HG02970 (cell line): ENCODE data around the gene SLC43A1.

Experiments
- ATAC-seq: cut with Tn5 transposase; IDR thresholded peaks from one replicate; pipeline ENCODE4 v1.9.1; 2021; ENCODE audit warnings: mild to moderate bottlenecking, moderate library complexity, moderate number of reproducible peaks; ENCODE audit not compliant: unreplicated experiment, low FRiP score

Gene SLC43A1

DNA sequence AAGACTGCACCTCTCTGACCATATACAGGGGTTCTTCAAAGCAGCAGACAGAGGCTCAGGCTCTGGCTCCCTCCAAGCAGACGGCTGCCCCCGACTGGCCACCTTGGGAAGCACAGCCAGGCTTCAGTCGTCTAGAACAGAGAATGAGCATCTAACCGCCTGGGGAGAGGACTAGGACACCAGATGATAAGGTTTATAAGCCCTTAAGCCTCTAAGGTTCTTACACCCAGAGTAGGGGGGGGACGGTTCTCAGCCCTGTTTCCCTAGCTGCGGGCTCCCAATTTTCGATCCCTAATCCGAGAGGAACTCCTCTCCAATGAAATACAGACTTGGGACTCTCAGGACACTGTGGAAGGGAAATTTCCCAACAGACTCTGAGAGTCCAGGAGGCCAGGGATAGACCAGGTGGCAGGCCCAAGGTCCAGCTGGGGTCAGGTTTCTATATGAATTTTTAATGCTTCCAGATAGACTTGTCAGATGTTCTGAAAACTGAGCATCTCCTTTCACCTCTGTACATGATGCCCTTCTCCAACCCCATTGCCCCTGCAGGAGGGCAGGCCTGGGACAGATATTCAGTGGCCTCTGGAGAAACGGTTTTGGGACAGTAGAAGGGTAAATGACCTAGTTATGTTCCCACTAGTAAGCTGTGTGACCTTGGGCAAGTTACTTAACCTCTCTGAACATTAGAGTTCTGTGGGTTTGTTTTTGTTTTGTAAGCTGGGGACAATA, 34.9 kb downstream of the SLC43A1 start:
- ATAC-seq: no peak

DNA sequence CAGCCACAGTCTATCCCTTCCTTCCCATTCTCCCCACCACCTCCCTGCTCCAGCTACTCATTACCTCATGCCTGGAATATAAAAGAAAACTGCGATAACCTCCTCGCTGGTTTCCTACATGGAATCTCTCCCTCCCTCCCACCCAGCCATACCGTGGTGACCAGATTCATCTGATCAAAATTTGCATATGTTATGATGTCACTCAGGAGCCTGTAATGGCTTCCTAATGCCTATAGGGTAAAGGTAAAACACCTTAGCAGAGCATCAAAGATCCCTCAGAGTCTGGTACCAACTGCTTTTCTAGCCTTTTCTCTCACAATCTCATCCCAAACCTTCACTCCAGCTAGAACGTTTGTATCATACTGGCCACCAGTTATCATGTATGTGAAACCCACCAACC, 35.6 kb downstream of the SLC43A1 start:
- ATAC-seq: no peak

DNA sequence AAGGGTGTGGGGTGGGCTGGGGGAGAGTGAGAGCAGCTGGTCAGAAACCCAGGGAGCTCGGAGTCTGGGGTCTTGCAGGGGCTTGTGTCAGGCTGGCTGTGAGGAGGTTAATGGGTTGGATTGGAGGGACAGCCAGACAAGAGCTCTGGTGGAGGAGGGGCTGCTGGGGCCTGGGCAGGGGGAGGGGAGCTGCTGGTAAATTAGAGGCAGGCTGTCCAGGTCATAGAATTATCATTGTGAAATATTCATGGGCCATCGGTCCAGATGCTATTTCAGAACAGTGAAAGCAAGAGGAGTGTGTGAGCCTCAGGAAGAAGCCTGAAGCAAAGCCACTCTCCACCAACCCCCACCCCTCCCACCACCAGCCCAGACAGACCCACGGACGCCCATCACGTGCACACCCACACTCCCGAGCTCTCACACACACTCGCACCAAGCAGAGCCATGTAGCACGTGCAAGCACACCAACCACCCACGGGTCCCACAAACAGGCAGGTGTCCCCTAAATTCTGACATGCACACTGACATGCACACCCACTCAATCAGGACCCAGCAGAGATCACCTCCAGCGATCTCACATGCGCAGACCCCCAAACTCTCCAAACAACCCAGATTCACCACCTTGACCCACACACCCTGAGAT, 36.4 kb downstream of the SLC43A1 start:
- ATAC-seq: no peak

DNA sequence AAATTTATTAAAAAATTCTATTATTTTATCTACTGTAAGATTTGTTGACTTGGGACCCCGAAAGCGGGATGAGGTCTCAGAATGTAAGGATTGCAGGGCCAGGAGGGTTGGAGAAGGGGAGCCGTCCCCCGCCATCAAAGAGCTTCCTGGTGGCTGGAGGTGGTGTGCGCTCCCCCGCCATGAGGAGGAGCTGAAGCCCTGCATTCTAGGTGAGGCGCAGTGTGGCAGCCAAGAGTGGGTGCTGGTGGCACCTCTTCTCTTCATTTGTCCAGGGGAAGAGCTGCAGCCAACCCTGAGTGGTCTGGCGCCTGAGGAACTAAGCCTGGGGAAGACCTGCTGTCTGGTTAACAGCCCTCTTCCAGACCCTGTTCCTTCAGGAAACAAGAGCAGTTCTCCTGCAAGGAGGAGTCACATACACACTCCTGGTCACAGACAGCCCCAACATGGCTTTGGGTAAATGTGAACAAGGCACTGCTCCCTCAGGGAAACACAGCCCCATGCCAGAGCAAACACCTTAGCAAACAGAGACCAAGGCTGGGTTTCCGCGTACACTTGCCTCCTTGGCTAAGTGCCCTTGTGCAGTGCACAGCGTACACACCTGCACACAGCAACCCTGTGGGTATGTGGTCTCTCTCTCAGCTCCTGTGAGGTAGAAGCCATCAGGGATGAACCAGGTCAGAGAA, 37.9 kb downstream of the SLC43A1 start:
- no peak for ATAC-seq

DNA sequence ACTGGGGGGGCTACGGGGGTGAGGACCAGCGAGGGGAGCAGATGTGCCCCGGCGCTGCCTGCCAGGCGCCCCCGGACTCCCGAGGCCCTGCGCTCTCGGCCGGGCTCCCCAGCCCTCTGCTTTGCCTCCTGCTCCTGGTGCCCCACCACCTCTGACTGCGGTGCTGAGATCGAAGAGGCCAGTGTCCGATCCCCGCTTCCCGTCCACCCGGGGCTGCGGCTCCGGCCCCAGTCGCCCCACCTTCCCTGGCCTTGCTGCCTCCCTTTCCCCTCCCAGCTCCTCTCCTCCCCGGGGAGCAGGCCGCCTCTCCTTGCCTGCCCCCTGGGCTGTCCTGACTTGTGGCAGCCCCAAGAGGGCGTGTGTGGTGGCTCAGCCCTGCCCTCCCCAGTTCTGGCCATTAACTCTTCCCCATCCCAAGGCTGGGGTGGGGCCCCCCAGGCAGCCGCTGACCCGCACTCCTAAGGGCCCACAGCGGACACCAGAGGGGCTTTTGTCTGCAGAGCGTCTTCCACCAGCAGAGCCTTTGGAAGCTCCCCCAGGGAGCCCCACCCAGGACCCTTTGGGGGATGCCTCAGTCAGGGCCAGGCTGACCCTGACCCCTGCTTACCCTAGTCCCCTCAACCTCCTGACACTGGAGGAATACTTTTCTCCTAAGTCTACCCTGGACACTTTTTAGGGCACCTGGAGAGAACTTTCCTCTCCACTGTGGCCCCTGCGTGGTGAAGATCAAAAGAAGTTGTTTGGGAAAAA, 38.6 kb downstream of the SLC43A1 start:
- no peak for ATAC-seq

DNA sequence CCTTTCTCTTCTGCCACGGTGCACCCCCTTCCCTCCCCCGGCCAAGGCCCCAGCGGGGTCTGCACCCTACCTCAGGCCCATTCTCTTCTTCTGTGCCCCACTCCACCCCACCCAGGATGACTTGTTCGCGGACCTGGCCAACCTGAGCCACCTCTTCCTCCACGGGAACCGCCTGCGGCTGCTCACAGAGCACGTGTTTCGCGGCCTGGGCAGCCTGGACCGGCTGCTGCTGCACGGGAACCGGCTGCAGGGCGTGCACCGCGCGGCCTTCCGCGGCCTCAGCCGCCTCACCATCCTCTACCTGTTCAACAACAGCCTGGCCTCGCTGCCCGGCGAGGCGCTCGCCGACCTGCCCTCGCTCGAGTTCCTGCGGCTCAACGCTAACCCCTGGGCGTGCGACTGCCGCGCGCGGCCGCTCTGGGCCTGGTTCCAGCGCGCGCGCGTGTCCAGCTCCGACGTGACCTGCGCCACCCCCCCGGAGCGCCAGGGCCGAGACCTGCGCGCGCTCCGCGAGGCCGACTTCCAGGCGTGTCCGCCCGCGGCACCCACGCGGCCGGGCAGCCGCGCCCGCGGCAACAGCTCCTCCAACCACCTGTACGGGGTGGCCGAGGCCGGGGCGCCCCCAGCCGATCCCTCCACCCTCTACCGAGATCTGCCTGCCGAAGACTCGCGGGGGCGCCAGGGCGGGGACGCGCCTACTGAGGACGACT, 39.3 kb downstream of the SLC43A1 start:
- ATAC-seq: no peak

DNA sequence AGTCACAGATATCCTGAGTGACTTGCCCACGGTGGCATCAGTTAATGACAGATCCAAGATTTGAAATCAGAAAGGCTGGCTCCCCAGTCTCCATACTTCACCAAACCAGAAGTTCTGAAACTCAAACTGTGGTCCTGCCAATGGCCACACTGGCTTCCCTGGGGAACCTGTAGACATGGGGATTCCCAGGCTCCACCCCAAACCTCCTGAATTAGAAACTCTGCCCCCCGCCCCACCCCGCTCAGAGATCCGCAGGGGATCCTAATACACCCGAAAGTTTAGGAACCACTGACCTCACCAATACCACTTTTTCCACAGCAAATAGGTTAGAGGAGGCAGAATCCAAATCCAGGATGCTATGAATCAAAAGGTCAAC, 39.8 kb downstream of the SLC43A1 start:
- ATAC-seq: no peak

DNA sequence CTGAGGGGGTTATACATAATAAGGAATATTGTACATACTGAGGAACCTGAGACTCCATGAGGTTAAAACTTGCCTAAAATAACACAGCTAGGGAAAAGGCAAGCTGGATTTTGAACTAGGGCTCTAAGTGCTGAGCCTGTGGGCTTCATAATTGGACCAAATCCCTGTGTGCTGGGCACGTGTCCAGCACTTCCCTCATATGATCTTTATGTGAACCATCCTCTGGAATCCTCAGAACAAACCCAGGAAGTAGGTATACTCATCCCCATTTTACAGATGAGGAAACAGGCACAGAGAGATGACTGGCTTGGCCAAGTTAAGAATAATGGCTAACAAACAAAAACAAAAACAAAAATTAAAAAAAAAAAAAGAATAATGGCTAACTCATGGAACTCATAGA, 40.3 kb downstream of the SLC43A1 start:
- ATAC-seq: no peak

DNA sequence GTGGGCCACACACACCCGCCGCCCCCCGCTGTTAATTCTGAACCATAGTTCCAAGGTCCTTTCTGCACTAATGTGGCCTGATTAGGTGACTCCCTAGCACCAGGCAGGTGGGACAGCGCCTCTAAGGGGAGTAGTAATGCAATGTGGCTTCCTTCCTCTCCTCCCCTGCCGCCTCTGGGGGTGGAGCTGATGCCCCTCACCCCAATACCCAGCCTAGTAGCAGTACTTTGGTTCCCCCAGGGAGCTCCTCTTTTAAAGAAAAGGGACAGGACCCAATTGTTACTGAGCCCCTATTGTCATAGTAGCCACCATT, 40.7 kb downstream of the SLC43A1 start:
- no peak for ATAC-seq

DNA sequence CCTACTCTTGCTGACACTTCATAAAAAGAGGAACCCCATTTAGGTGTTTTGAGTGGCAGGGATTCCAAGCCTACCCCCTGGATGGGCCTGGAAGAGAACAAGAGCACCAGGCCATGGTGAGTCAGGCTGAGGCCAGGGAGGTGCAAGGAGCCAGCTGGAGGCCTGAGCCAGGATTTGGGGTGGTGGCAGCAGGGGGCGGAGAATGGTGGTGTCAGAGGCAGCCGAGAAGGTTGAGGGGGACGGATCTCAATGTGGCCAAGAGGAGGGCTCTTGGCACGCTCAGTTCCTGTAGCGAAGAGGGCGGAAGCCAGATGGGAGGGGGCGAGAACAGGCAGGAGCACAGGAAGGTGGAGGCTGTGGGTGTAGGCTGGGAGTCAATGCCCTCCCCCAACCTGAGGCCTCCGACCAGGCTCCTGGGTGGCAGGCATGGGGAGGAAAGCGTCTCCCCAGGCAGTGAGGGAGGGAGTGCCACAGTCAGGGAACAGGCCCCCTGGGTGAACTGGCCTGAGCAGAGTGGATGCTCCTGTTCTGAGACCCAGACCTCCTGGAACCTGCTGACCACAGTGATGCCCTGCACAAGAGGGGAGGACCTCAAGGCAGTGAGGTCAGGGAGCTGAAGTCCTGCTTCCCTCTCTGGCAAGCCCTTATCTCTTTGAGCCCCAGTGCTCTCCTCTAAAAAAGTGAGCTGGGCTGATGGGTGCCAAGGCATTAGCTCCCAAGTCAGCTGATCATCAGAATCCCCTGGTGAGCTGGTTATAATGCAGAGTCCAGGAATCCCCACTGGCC, 41.3 kb downstream of the SLC43A1 start:
- ATAC-seq: no peak

DNA sequence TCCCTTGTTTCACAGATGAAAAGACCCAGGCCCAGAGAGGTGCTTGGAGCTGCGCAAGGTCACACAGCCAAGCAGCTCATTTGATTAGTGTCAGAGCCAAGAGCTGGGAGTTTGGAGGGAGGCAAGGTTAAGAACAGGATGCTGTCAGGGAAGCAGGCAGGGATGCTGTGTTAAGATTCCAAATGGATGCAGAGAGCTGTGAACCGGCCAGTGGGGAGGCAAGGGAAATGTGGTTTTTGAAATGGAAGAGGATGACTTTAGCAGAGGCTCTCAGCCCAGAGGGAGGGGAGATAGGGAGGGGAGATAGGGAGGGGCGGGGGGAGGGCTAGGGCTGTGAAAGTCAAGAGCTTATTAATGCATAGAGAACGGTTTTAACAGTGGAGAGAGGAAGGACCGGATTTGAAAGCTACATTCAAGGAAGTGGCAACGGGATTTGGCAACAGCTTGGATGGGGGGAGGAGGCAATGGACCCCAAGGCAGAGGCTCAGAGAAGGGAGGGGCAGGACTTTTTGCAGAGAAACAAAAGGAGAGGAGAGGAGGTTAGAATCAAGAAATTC, 42.1 kb downstream of the SLC43A1 start:
- ATAC-seq: no peak

DNA sequence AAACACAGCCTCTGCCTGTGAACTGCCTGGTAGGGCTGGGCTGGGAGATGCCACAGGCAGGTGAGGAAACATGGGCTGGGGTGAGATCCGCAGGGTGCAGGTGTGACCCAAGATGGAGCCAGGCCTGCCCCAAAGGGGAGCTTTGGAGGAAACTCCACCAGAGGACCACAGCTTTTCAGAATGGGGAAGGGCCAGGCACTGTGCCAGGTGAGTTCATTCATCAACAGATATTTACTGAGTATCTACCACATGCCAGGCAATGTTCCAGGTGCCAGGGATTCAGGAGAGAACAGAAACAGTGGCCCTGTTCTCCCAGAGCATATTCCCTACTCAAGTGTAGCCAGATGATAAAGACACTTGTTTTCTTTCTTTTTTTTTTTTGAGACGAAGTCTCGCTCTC, 44.0 kb downstream of the SLC43A1 start:
- no peak for ATAC-seq

DNA sequence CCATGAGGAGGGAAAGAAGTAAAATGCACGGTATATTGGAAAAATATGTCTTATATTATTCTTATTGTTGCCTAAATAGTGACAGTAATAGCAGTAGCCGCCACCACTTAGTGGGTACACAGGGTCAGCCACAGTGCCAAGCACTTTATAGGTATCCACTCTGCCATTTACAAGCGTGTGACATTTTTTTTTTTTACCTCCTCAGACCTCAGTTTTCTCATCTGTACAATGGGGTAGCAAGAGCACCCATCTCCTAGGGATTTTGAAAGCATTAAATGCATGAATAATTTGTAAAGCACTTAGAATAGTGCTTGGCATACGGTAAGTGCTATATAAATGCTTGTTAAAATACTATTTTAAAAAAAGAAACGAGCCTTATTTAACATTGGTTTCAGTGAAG, 46.2 kb downstream of the SLC43A1 start:
- ATAC-seq: no peak

DNA sequence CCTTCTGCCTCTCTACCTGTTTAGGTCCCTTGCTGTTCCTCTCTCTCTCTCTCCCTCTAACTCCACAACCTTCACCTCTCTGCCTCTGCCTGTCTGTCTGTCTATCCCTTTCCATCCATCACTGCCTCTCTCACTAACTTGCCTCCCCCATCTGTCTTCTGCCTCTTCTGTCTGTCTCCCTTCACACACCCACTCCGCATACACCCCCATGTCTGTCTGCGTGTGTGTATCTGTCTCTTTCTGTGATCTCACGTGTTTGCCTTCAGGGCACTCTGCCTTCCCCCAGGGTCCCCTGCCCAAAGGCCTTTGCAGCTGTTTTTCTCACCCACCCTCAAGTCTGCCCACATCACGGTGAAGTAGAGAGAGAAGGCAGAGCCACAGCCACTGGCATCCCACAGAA, 47.2 kb downstream of the SLC43A1 start:
- no peak for ATAC-seq

DNA sequence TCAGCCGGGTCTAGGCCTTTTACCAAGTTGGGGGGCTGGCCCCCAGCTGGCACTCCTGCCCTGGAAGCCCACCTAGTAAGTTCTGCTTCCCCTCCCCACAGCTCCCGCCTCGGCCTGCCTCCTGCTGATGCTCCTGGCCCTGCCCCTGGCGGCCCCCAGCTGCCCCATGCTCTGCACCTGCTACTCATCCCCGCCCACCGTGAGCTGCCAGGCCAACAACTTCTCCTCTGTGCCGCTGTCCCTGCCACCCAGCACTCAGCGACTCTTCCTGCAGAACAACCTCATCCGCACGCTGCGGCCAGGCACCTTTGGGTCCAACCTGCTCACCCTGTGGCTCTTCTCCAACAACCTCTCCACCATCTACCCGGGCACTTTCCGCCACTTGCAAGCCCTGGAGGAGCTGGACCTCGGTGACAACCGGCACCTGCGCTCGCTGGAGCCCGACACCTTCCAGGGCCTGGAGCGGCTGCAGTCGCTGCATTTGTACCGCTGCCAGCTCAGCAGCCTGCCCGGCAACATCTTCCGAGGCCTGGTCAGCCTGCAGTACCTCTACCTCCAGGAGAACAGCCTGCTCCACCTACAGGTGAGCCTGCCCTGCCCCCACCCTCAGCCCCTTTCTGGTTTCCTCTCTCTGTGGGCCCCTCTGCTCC, 47.9 kb downstream of the SLC43A1 start:
- ATAC-seq: no peak

DNA sequence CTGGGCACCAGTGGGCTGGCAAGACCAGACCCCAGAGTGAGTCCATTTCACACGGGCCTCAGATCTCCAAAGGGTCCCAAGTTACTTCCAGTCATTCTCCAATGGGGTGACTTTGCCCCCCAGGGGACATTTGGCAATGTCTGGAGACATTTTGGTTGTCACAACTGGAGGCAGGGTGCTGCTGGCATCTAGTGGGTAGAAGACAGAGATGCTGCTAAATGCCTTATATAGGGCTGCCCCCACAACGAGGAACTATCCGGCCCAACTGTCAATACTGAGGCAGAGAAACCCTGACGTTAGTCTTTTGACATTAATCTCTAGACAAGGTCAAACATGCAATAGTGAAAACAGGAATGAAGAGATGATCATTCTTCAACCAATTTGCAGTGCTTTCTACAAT, 48.8 kb downstream of the SLC43A1 start:
- no peak for ATAC-seq

DNA sequence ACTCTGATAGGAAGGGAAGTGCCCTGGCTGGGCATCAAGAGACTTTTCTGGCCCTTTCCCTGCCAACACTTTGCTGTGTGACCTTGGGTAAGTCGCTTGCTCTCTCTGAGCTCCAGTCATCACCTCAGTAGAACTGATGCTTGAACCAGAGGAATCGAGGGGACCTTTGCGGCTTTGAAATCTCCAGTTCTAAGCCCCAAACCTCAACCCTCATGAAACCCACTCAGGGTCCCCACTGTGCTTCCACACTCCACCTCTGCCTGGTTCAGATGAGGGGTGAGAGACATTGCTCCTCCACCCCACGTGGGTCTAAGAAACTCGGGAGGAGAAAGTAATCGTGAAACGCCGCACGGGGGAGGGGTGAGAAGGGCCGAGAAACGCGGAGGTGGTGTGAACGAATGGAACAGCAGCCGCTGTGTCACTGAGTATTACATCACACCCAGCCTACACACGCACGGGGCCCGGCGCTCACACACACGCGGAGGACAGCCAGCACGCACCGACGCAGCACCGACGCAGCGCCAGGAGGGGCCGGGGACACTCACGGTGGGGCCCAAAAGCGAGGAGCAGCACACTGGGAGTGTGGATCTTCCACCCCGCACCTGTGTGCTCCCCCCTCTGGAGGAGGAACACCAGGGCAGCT, 50.8 kb downstream of the SLC43A1 start:
- ATAC-seq: no peak

DNA sequence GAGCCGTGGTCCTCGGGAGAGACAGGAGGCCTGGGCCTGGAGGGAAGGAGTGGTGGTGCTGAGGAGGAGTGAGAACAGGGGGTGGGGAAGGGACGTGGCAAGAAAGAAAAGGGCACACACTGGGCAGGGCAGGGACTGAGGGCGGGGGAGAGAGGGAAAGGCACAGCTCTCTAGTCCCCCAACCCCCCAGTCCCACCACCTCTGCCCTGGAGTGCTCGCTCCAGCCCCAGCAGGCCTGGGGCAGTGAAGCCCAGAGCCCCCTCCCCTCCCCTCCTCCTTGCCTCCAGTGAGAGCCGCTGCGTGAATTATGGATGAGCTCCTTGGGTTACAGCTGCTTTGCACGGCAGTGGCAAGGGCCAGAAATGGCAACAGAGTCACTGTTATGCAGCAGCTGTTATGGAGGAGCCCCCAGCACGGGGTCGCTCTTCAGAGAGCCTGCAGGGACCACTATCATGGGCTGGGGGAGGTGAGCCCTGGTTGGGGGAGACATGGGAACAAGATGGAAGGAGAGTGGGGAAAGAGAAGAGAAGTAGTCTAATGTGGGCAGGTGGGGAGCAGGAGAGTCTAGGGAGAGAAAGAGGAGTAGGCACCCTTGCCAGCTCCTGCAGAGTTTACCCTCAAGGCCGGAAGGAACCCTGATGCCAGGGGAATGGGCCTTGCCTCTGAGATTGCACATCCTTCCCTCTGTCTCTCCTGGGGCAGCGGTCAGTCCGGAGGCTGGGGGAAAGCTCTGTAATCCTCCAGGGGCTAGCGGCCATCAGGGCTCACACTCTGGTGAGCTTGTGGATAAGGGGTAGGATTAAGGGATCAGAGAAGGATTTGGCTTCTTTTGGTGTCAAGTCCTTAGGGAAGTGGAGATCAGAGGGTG, 51.6 kb downstream of the SLC43A1 start:
- no peak for ATAC-seq
